Upper lobe of left lung (tissue), 4 donors: ENCODE measurements around the gene PARVA.

Source experiments
- CTCF ChIP-seq, 6 experiments: fragments of 450-650 bp in 4 of 6; fragments of 200-600 bp in 2 of 6; sonication (generic) in 2 of 6; IDR thresholded peaks; one replicate each; pipeline ENCODE4 v1.5.1; 2016 to 2019; ENCODE audit warnings: antibody characterized with exemption in 6 of 6
- POLR2A ChIP-seq, 4 donors: fragments of 450-650 bp; IDR thresholded peaks; one replicate each; pipeline ENCODE4 v1.5.1; 2016 to 2017; ENCODE audit warnings: antibody characterized with exemption in 4 of 4, mild to moderate bottlenecking in 2 of 4

- TF ChIP-seq CTCF (IDR thresholded peaks at IDR 0.05) (no peak), POLR2A (IDR thresholded peaks at IDR 0.05) (no peak)
Measured at GRCh38 chr11:12532580-12532979, 155.2 kb downstream of the PARVA start.
